Activated CD4-positive, alpha-beta memory T cell treated with anti-CD3 and anti-CD28 coated beads for 36 hours (primary cell): ENCODE results near the gene SYCP2L. TPM values are rescaled to one million over a fixed set of nuclear protein-coding genes. Genes with fewer than 3 reads are reported as not detected.

ENCODE experiments used
- CTCF ChIA-PET: fragments of 350-600 bp; sonication (Branson Sonifier 250); formaldehyde crosslinking; loops from one replicate; lab custom pipeline; 2021; ENCODE audit warnings: antibody characterized with exemption, inconsistent platforms; lab: Charles Lee
- POLR2A ChIA-PET: fragments of 350-600 bp; sonication (Branson Sonifier 250); formaldehyde crosslinking; loops from one replicate; lab custom pipeline; 2021; ENCODE audit warnings: antibody characterized with exemption; lab: Charles Lee
- DNase-seq: peaks from one replicate; pipeline ENCODE4 v3.0.0-alpha.2; 2020
- H3K27ac Mint-ChIP-seq: one replicate; pipeline ENCODE4 v1.8.0; 2021; ENCODE audit warnings: mixed read lengths
- H3K27me3 Mint-ChIP-seq: one replicate; pipeline ENCODE4 v1.8.0; 2021; ENCODE audit warnings: mixed read lengths
- H3K36me3 Mint-ChIP-seq: one replicate; pipeline ENCODE4 v1.8.0; 2021; ENCODE audit warnings: mixed read lengths
- H3K4me1 Mint-ChIP-seq: one replicate; pipeline ENCODE4 v1.8.0; 2021; ENCODE audit warnings: low read depth, mixed read lengths
- H3K4me3 Mint-ChIP-seq: one replicate; pipeline ENCODE4 v1.8.0; 2021; ENCODE audit warnings: mild to moderate bottlenecking, mixed read lengths
- H3K9me3 Mint-ChIP-seq: one replicate; pipeline ENCODE4 v1.8.0; 2021; ENCODE audit warnings: mixed read lengths
- intact Hi-C: fragments of 100-400 bp; cut with micrococcal nuclease; formaldehyde crosslinking; loops from one replicate; pipeline ENCODE4 v1.15.1; 2023
- total RNA-seq, 2 experiments: library from RNA; stranded (reverse); gene quantifications; one replicate each; pipeline ENCODE4 v1.2.3, GENCODE V29; 2021

The SYCP2L gene
- total RNA-seq, 2 experiments from 2014 or later = 0.10 TPM; not detected in 1

GRCh38 chr6:11013721-11014070, 126.8 kb downstream of the SYCP2L start:
- H3K4me3 Mint-ChIP-seq = no peak overlapping the region
- H3K36me3 Mint-ChIP-seq = no peaks in the 10 kb centered on the region
- ChIA-PET CTCF (no interaction called here), POLR2A (no interaction called here)
- peaks cover 23% of the 10 kb centered on the region for H3K27me3 Mint-ChIP-seq
- no peaks in the 10 kb centered on the region for H3K4me1 Mint-ChIP-seq
- no peak overlapping the region for H3K27ac Mint-ChIP-seq
- no peak for DNase-seq
- intact Hi-C loops = no loop called here
- no peaks in the 10 kb centered on the region for H3K9me3 Mint-ChIP-seq

- Mint-ChIP-seq H3K9me3 (no peaks in the 10 kb centered on the region), H3K36me3 (no peaks in the 10 kb centered on the region), H3K4me3 (no peak overlapping the region), H3K27me3 (peaks cover 18% of the 10 kb centered on the region), H3K4me1 (no peaks in the 10 kb centered on the region), H3K27ac (no peak overlapping the region)
- intact Hi-C loops = no loop called here
- CTCF ChIA-PET = no interaction called here
- no peak for DNase-seq
- POLR2A ChIA-PET = no interaction called here
These were observed 128.2 kb downstream of the SYCP2L start for GRCh38 chr6:11015102-11015501.

GRCh38 chr6:11016452-11016851, 129.6 kb downstream of the SYCP2L start:
- ChIA-PET CTCF (interaction anchor here (0.8 kb wide), 1 partner anchor 933 kb away, joined by 4 read pairs; no protein-coding TSS in a partner anchor), POLR2A (no interaction called here)
- Mint-ChIP-seq H3K4me1 (no peaks in the 10 kb centered on the region), H3K27me3 (peaks cover 23% of the 10 kb centered on the region), H3K36me3 (no peaks in the 10 kb centered on the region), H3K9me3 (no peaks in the 10 kb centered on the region), H3K4me3 (no peak overlapping the region), H3K27ac (no peak overlapping the region)
- intact Hi-C loops = no loop called here
- no peak for DNase-seq

- intact Hi-C loops = no loop called here
- ChIA-PET CTCF (no interaction called here), POLR2A (no interaction called here)
- no peak overlapping the region for H3K27ac Mint-ChIP-seq
- H3K9me3 Mint-ChIP-seq = no peaks in the 10 kb centered on the region
- no peaks in the 10 kb centered on the region for H3K4me1 Mint-ChIP-seq
- H3K27me3 Mint-ChIP-seq = peaks cover 25% of the 10 kb centered on the region
- DNase-seq = no peak
- H3K4me3 Mint-ChIP-seq = no peak overlapping the region
- H3K36me3 Mint-ChIP-seq = no peaks in the 10 kb centered on the region
These were observed 130.2 kb downstream of the SYCP2L start for GRCh38 chr6:11017090-11017489.

- POLR2A ChIA-PET = no interaction called here
- Mint-ChIP-seq H3K36me3 (no peaks in the 10 kb centered on the region), H3K27me3 (peaks cover 24% of the 10 kb centered on the region), H3K27ac (no peak overlapping the region), H3K4me1 (no peaks in the 10 kb centered on the region), H3K4me3 (no peak overlapping the region), H3K9me3 (no peaks in the 10 kb centered on the region)
- no peak for DNase-seq
- CTCF ChIA-PET = no interaction called here
- intact Hi-C loops = no loop called here
These were observed 131.4 kb downstream of the SYCP2L start for GRCh38 chr6:11018225-11018624.

- ChIA-PET POLR2A (no interaction called here), CTCF (interaction anchor here (1.0 kb wide), 1 partner anchor 66 kb away, joined by 3 read pairs; no protein-coding TSS in a partner anchor)
- Mint-ChIP-seq H3K27me3 (peaks cover 23% of the 10 kb centered on the region), H3K4me1 (no peaks in the 10 kb centered on the region), H3K27ac (no peak overlapping the region), H3K36me3 (no peaks in the 10 kb centered on the region), H3K4me3 (no peak overlapping the region), H3K9me3 (no peaks in the 10 kb centered on the region)
- intact Hi-C loops = no loop called here
- DNase-seq = no peak
These were observed 134.2 kb downstream of the SYCP2L start for GRCh38 chr6:11021003-11021402.

- Mint-ChIP-seq H3K9me3 (no peaks in the 10 kb centered on the region), H3K27me3 (peaks cover 27% of the 10 kb centered on the region), H3K36me3 (no peaks in the 10 kb centered on the region), H3K27ac (no peak overlapping the region), H3K4me1 (no peaks in the 10 kb centered on the region), H3K4me3 (no peak overlapping the region)
- DNase-seq = no peak
- intact Hi-C loops = no loop called here
- ChIA-PET POLR2A (no interaction called here), CTCF (no interaction called here)
These were observed 134.9 kb downstream of the SYCP2L start for GRCh38 chr6:11021714-11022113.

- ChIA-PET CTCF (interaction anchor here (1.5 kb wide), 1 partner anchor 46 kb away, joined by 3 read pairs; no protein-coding TSS in a partner anchor), POLR2A (no interaction called here)
- H3K4me1 Mint-ChIP-seq = no peaks in the 10 kb centered on the region
- no peak for DNase-seq
- no peaks in the 10 kb centered on the region for H3K36me3 Mint-ChIP-seq
- intact Hi-C loops = no loop called here
- H3K4me3 Mint-ChIP-seq = no peak overlapping the region
- no peaks in the 10 kb centered on the region for H3K9me3 Mint-ChIP-seq
- peaks cover 25% of the 10 kb centered on the region for H3K27me3 Mint-ChIP-seq
- H3K27ac Mint-ChIP-seq = no peak overlapping the region
These were observed 136.2 kb downstream of the SYCP2L start for GRCh38 chr6:11023032-11023431.

Other genes with a start within 250 kb of the SYCP2L start
- gene C6orf52, start 192.4 kb upstream of the SYCP2L start, total RNA-seq = 1 to 10 TPM; 2.4 to 3.7 TPM
- 10 to 100 TPM; 28.2 to 32.8 TPM for gene PAK1IP1, start 192.1 kb upstream of the SYCP2L start, total RNA-seq
- gene TMEM14C, start 164.0 kb upstream of the SYCP2L start, total RNA-seq = 10 to 100 TPM; 84.9 to 87.6 TPM
- 10 to 100 TPM; 86.9 to 91.3 TPM for gene TMEM14B, start 139.2 kb upstream of the SYCP2L start, total RNA-seq
- 1 to 10 TPM in 1 of 2 experiments, under 1 TPM in 1; 0.87 to 1.1 TPM for gene MAK, start 48.5 kb upstream of the SYCP2L start, total RNA-seq
- gene GCM2, start 5.0 kb upstream of the SYCP2L start, total RNA-seq = not detected
- not detected for gene ELOVL2, start 157.3 kb downstream of the SYCP2L start, total RNA-seq
- gene SMIM13, start 206.8 kb downstream of the SYCP2L start, total RNA-seq = 1 to 10 TPM; 7.2 to 9.5 TPM
- gene ERVFRD-1, start 224.7 kb downstream of the SYCP2L start, total RNA-seq = not detected